ENCODE results near the gene CEP85.
A peak's percentile ranks its signal among the peaks of the same experiment; 100 is the strongest.

The CEP85 gene

GRCh38 chr1:26278724-26279455 lies 44.9 kb downstream of the CEP85 start:
- no peak for DNase-seq

GRCh38 chr1:26279456-26280332 lies 45.7 kb downstream of the CEP85 start, which contains the start of gene SH3BGRL3:
SH3BGRL3 (plus strand) TSS chr1:26280086; CDS start chr1:26280156, 70 bp downstream.
- peak; percentile 83 for DNase-seq

- DNase-seq = no peak
Measured at GRCh38 chr1:26280333-26281042, 46.5 kb downstream of the CEP85 start.

GRCh38 chr1:26281091-26281958 lies 47.3 kb downstream of the CEP85 start:
- DNase-seq = no peak

GRCh38 chr1:26281971-26282370 lies 48.0 kb downstream of the CEP85 start:
- DNase-seq = no peak

GRCh38 chr1:26282401-26282918 lies 48.5 kb downstream of the CEP85 start:
- no peak for DNase-seq

- DNase-seq = no peak
Measured at GRCh38 chr1:26283279-26283853, 49.4 kb downstream of the CEP85 start.

GRCh38 chr1:26283871-26284596 lies 50.0 kb downstream of the CEP85 start:
- no peak for DNase-seq

GRCh38 chr1:26284597-26285347 lies 50.8 kb downstream of the CEP85 start:
- DNase-seq = peak; percentile 96

- peak; percentile 38 for DNase-seq
Measured at GRCh38 chr1:26285366-26286063, 51.5 kb downstream of the CEP85 start.

- no peak for DNase-seq
Measured at GRCh38 chr1:26286064-26286416, 52.0 kb downstream of the CEP85 start.

- DNase-seq = peak; percentile 83
Measured at GRCh38 chr1:26287033-26287711, 53.2 kb downstream of the CEP85 start.

- no peak for DNase-seq
Measured at GRCh38 chr1:26287811-26288210, 53.8 kb downstream of the CEP85 start.

- DNase-seq = peak; percentile 58
Measured at GRCh38 chr1:26288311-26288941, 54.4 kb downstream of the CEP85 start.

- peak; percentile 53 for DNase-seq
Measured at GRCh38 chr1:26289158-26290059, 55.4 kb downstream of the CEP85 start.

GRCh38 chr1:26290122-26290881 lies 56.3 kb downstream of the CEP85 start:
- no peak for DNase-seq

GRCh38 chr1:26290882-26291261 lies 56.9 kb downstream of the CEP85 start:
- DNase-seq = no peak

Measured in activated gamma-delta T cell treated with Interleukin-2 at 50 U/mL for 16 hours (primary cell).